ENCODE results near the gene MIOS.

DNA sequence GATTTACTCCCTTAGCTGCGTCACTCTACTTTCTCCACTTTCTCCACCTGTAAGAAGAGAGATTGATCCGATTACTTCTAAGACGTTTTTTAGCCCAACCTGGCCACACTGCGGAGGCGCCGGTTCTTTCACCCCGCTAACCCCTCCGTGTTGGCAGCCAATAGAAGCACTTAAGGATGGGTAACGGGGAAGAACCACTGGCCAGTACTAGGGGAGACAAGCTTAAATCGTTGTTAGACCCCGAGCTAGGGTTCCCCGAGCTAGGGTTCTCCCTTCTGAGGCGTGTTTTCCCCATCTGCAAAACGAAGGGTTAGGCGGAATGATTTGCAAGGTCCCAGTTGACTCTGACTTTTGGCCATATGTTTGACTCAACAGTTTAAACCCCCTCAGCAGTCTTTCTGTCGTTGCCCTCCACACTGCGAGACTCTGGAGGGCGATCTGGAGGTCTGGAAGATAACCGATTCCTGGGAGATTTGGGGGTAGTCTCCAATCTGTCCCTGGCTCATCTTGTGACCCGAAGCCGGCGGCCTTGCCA, 74.5 kb downstream of the MIOS start:
- TF ChIP-seq, protein P1, sequence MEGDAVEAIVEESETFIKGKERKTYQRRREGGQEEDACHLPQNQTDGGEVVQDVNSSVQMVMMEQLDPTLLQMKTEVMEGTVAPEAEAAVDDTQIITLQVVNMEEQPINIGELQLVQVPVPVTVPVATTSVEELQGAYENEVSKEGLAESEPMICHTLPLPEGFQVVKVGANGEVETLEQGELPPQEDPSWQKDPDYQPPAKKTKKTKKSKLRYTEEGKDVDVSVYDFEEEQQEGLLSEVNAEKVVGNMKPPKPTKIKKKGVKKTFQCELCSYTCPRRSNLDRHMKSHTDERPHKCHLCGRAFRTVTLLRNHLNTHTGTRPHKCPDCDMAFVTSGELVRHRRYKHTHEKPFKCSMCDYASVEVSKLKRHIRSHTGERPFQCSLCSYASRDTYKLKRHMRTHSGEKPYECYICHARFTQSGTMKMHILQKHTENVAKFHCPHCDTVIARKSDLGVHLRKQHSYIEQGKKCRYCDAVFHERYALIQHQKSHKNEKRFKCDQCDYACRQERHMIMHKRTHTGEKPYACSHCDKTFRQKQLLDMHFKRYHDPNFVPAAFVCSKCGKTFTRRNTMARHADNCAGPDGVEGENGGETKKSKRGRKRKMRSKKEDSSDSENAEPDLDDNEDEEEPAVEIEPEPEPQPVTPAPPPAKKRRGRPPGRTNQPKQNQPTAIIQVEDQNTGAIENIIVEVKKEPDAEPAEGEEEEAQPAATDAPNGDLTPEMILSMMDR (IDR thresholded peaks at IDR 0.05; ENCODE audit: low read length): peak; percentile 16; the same call in 1 of the 2 replicates
- TF ChIP-seq EZH2 (IDR thresholded peaks at IDR 0.05; ENCODE audit: borderline replicate concordance, low read length): no peak
